ENCODE measurements around the gene PLEKHM3. TPM values are rescaled to one million over a fixed set of nuclear protein-coding genes. Genes with fewer than 3 reads are reported as not detected.
A peak's percentile ranks its signal among the peaks of the same experiment; 100 is the strongest.

Gene PLEKHM3
- total RNA-seq, 1 donor from 2014 or later, result 2.5 TPM

GRCh38 chr2:207978177-207978948, 47.0 kb downstream of the PLEKHM3 start:
- H3K4me3 ChIP-seq (ENCODE audit: low read depth, low read length), result no peak overlapping the region
- no peak for TF ChIP-seq CTCF (conservative IDR thresholded peaks at IDR 0.05; ENCODE audit: low read depth, low read length)
- DNase-seq (ENCODE audit: low read depth), result no peak

- H3K4me3 ChIP-seq (ENCODE audit: low read depth, low read length), result no peak overlapping the region
- TF ChIP-seq CTCF (conservative IDR thresholded peaks at IDR 0.05; ENCODE audit: low read depth, low read length), result no peak
- no peak for DNase-seq (ENCODE audit: low read depth)
Measured at GRCh38 chr2:207975921-207976320, 49.4 kb downstream of the PLEKHM3 start.

DNA sequence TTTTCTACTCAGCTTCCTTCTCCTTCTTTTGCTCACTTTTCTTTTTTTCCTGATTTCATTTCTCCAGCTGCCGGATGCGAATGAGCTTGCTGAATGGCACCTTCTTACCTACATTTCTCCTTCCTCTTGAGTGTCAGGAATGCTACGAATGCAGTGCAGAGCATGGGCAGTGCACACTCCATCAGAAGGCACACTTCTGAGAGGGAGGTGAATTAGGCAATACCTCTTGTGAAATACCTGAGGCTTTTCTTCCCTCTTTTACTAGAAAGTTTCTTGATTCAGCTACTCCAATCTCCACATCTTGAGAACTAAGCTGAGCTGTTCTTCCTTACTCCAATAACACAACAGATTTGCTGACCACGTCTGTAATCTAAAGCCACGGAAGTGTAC, 51.1 kb downstream of the PLEKHM3 start:
- TF ChIP-seq CTCF (conservative IDR thresholded peaks at IDR 0.05; ENCODE audit: low read depth, low read length), result no peak
- peak; percentile 23 for DNase-seq (ENCODE audit: low read depth)
- no peak overlapping the region for H3K4me3 ChIP-seq (ENCODE audit: low read depth, low read length)

DNA sequence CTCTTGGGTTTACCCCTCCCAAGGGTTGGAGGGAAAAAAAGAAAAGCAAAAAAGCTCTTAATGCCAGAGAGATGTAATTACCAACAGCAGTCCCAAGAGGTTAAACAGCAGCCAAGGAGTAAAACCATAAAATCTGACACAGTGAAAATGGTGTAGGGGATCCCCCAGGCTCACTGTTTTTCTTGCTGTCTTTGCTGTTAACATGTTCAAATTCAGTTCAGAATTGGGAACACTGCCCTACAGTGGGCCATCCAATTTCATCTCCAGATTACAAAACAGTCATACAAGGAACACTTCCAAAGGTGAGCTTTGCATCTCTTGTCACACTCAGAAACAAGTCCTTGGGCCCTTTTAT, 54.5 kb downstream of the PLEKHM3 start:
- DNase-seq (ENCODE audit: low read depth), result no peak
- no peak for TF ChIP-seq CTCF (conservative IDR thresholded peaks at IDR 0.05; ENCODE audit: low read depth, low read length)
- no peak overlapping the region for H3K4me3 ChIP-seq (ENCODE audit: low read depth, low read length)

DNA sequence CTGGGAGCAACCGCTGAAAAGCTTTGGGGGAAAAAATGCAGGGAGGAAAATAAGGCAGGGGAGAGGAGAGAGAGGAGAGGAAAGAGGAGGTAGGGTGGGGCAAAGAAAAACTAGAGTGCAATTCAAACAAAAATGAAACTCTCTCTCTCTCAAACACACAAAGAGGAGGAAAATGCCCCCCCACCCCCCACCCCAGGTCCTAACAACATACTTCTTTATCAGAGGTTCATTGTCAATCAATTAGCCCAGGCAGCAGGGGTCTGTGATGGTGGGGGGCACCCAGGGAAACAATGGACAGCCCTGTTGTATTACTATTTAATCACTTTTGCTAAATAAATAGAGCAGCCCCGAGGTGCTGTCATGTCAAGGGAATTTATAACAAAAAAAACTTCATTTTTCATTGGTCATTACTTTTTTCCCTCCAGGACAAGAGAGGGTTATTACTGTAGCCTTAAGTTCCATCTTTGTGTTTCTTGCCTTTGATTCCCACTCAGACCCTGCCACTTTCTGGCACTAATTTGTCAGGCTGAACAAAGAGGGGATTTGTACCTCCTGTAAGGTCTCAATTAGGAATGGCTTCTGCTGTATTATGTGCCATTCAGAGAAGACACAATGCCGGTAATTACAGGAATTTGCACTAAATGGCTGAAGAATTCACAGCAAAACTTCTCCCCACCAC, 55.0 kb downstream of the PLEKHM3 start:
- DNase-seq (ENCODE audit: low read depth), result no peak
- H3K4me3 ChIP-seq (ENCODE audit: low read depth, low read length), result no peak overlapping the region
- TF ChIP-seq CTCF (conservative IDR thresholded peaks at IDR 0.05; ENCODE audit: low read depth, low read length), result no peak

- no peak for TF ChIP-seq CTCF (conservative IDR thresholded peaks at IDR 0.05; ENCODE audit: low read depth, low read length)
- H3K4me3 ChIP-seq (ENCODE audit: low read depth, low read length), result no peak overlapping the region
Measured at GRCh38 chr2:207969249-207969648, 56.1 kb downstream of the PLEKHM3 start.

GRCh38 chr2:207967121-207967520, 58.2 kb downstream of the PLEKHM3 start:
- TF ChIP-seq CTCF (conservative IDR thresholded peaks at IDR 0.05; ENCODE audit: low read depth, low read length), result no peak
- H3K4me3 ChIP-seq (ENCODE audit: low read depth, low read length), result no peak overlapping the region
- no peak for DNase-seq (ENCODE audit: low read depth)

More at GRCh38 chr2:207969249-207969648, 56.1 kb downstream of the PLEKHM3 start:
- no peak for DNase-seq (ENCODE audit: low read depth)
